Lower leg skin (tissue), 3 donors: ENCODE measurements around the gene SERTAD2.

ENCODE experiments used
- POLR2A ChIP-seq, 2 donors: fragments of 450-650 bp; IDR thresholded peaks; one replicate each; pipeline ENCODE4 v1.6.1; 2016 to 2017; ENCODE audit warnings: antibody characterized with exemption in 2 of 2, mild to moderate bottlenecking in 1 of 2, moderate library complexity in 1 of 2
- TF ChIP-seq, protein P1 (sequence below), 3 donors: fragments of 450-650 bp; IDR thresholded peaks; one replicate each; pipeline ENCODE4 v1.5.1; 2016; ENCODE audit warnings: antibody characterized with exemption in 3 of 3, mild to moderate bottlenecking in 3 of 3, moderate library complexity in 2 of 3

GRCh38 chr2:64586054-64586453 lies 67.7 kb downstream of the SERTAD2 start:
- TF ChIP-seq, protein P1, sequence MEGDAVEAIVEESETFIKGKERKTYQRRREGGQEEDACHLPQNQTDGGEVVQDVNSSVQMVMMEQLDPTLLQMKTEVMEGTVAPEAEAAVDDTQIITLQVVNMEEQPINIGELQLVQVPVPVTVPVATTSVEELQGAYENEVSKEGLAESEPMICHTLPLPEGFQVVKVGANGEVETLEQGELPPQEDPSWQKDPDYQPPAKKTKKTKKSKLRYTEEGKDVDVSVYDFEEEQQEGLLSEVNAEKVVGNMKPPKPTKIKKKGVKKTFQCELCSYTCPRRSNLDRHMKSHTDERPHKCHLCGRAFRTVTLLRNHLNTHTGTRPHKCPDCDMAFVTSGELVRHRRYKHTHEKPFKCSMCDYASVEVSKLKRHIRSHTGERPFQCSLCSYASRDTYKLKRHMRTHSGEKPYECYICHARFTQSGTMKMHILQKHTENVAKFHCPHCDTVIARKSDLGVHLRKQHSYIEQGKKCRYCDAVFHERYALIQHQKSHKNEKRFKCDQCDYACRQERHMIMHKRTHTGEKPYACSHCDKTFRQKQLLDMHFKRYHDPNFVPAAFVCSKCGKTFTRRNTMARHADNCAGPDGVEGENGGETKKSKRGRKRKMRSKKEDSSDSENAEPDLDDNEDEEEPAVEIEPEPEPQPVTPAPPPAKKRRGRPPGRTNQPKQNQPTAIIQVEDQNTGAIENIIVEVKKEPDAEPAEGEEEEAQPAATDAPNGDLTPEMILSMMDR (IDR thresholded peaks at IDR 0.05): no peak
- TF ChIP-seq POLR2A (IDR thresholded peaks at IDR 0.05): no peak
